A549 treated with ZK216348 at 1 μM for 4 hours (cell line): ENCODE measurements around the gene CDC25C. TPM values are rescaled to one million over a fixed set of nuclear protein-coding genes. Genes with fewer than 3 reads are reported as not detected.

ENCODE experiments used
- total RNA-seq: library from RNA; stranded (reverse); fragments of 200-300 nt; extraction: Qiagen RNA extraction; gene quantifications from 5 replicates; pipeline ENCODE4 v1.2.3, GENCODE V29; 2022; ENCODE audit warnings: low read depth

Gene CDC25C
- total RNA-seq = 10.3 to 13.5 TPM (median 10.6 TPM) in 5 replicates

GRCh38 chr5:138331449-138332368 lies at the start of gene CDC25C:
Gene CDC25C, minus strand, starts transcription at chr5:138331804. Its CDS starts 624 bp downstream, at chr5:138331180.

GRCh38 chr5:138352071-138352721 lies 20.6 kb upstream of the CDC25C start, which contains the start of gene KDM3B:
Gene KDM3B, plus strand, starts transcription at chr5:138352685. Its CDS starts 111 bp downstream, at chr5:138352796.

DNA sequence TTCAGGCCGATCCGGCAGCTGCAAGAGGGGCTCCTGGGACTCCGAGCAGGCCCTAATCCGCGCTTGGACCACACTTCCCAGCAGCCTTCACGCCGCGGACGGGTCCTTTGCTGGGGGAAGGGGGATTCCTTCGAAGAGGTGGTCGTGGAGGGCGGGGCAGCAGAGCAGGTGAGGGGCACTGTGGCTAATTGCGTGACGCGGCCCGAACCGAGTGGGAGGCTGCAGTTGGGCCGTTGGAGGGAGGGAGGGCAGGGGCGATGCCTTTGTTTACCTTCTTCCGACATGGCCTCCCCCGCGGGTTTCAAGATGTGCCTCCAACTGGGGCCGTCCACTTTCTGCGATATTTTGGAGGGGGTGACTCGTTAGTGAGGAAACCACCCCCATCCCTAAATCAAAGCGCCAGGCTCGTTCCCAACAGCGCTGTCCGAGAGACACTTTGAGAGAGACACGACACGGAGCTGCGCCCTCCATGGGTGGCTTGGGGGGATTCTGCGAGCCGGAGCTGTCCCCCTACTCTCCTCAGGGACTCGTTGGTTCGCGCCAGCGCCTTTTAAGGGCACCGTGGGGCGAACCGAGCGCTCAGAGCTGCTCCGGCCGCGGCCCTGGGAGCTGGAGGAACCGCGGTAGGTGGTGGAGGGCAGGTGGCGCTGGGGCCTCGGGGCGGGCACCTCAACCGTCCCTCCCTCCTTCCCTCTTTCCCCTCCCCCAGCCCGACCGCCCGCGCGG lies 6.2 kb upstream of the CDC25C start, which contains the start of gene FAM53C:
TSS of gene FAM53C (plus strand) at position 582 of the 726 bp plus-strand sequence. CDS start 3,070 bp downstream, outside the sequence.

GRCh38 chr5:138274189-138274853 lies 57.3 kb downstream of the CDC25C start, which contains the start of gene GFRA3:
Gene GFRA3, minus strand, starts transcription at chr5:138274621. Its CDS starts 197 bp downstream, at chr5:138274424.

Other genes starting within 250 kb of the CDC25C start
- not detected in 5 replicates for gene WNT8A, start 247.8 kb downstream of the CDC25C start, total RNA-seq
- not detected in 5 replicates for gene NME5, start 192.4 kb downstream of the CDC25C start, total RNA-seq
- gene BRD8, start 153.2 kb downstream of the CDC25C start, total RNA-seq = 46.1 to 55.8 TPM (median 50.1 TPM) in 5 replicates
- gene KIF20A, start 152.7 kb downstream of the CDC25C start, total RNA-seq = 44.6 to 48.6 TPM (median 46.7 TPM) in 5 replicates
- 21.4 to 34.1 TPM (median 27.0 TPM) in 5 replicates for gene CDC23, start 118.5 kb downstream of the CDC25C start, total RNA-seq
- gene GFRA3, start 57.2 kb downstream of the CDC25C start, total RNA-seq = 0.11 TPM in 1 of 5 replicates, not detected in the others
- gene FAM53C, start 6.5 kb upstream of the CDC25C start, total RNA-seq = 15.2 to 22.0 TPM (median 21.2 TPM) in 5 replicates
- 40.6 to 45.8 TPM (median 42.9 TPM) in 5 replicates for gene KDM3B, start 20.9 kb upstream of the CDC25C start, total RNA-seq
- gene REEP2, start 107.3 kb upstream of the CDC25C start, total RNA-seq = 6.1 to 8.2 TPM (median 6.8 TPM) in 5 replicates
- 9.5 to 13.7 TPM (median 10.0 TPM) in 5 replicates for gene EGR1, start 133.7 kb upstream of the CDC25C start, total RNA-seq
- 113 to 174 TPM (median 114 TPM) in 5 replicates for gene ETF1, start 211.4 kb upstream of the CDC25C start, total RNA-seq
- 320 to 364 TPM (median 347 TPM) in 5 replicates for gene HSPA9, start 243.6 kb upstream of the CDC25C start, total RNA-seq